NB4 (cell line): Measurements from ENCODE around the gene MAG.

Source experiments
- TF ChIP-seq, protein P1 (sequence below): IDR thresholded peaks from 2 replicates; pipeline ENCODE4 v1.6.1; 2011; ENCODE audit warnings: low read depth, low read length
- TF ChIP-seq, protein P2 (sequence below): IDR thresholded peaks from one replicate; pipeline ENCODE4 v1.5.1; 2012; ENCODE audit warnings: low read depth, low read length

DNA sequence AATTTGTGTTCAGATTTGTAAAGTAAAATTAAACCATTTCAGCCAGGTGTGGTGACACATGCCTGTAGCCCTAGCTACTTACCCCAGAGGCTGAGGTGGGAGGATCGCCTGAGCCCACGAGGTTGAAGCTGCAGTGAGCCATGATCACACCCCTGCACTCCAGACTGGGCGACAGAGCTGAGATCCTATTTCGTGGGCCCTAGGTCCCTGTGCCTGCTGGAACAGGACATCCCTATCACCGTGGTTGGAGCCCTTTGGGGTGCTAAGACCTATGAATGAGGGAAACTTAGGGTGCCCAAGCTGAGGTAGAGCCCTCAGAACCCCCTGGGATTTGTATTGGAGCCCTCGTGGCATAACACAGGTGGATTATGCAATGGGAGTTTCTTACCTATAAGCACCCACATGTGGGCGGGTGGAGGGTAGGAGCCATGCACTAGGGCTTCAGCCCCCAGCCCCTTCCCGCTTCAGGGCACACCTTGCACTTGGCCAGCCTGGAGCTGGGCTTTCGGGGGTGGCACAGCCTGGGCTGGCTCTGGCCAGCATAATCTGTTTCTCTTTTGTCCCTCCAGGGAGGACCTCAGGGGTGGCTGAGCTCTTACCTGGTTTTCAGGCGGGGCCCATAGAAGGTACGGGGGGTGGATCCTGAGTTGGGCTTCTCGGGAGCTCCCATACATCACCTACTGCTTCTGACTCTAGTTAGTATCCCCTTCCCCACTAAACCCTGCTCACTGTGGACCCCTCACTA is 30.4 kb upstream of the MAG start:
- TF ChIP-seq, protein P1, sequence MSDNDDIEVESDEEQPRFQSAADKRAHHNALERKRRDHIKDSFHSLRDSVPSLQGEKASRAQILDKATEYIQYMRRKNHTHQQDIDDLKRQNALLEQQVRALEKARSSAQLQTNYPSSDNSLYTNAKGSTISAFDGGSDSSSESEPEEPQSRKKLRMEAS = no peak
- TF ChIP-seq, protein P2, sequence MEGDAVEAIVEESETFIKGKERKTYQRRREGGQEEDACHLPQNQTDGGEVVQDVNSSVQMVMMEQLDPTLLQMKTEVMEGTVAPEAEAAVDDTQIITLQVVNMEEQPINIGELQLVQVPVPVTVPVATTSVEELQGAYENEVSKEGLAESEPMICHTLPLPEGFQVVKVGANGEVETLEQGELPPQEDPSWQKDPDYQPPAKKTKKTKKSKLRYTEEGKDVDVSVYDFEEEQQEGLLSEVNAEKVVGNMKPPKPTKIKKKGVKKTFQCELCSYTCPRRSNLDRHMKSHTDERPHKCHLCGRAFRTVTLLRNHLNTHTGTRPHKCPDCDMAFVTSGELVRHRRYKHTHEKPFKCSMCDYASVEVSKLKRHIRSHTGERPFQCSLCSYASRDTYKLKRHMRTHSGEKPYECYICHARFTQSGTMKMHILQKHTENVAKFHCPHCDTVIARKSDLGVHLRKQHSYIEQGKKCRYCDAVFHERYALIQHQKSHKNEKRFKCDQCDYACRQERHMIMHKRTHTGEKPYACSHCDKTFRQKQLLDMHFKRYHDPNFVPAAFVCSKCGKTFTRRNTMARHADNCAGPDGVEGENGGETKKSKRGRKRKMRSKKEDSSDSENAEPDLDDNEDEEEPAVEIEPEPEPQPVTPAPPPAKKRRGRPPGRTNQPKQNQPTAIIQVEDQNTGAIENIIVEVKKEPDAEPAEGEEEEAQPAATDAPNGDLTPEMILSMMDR = no peak
